Ovary (tissue), 9 donors: ENCODE results near the gene TSSK6. TPM values are rescaled to one million over a fixed set of nuclear protein-coding genes. Genes with fewer than 3 reads are reported as not detected.

ENCODE experiments used
- DNase-seq, 5 donors: peaks; one replicate each; pipeline ENCODE4 v3.0.0-alpha.2; 2019 to 2020
- H3K27ac ChIP-seq, 2 donors: fragments of 200-600 bp; one replicate each; pipeline versions ENCODE4 v1.5.1 to v1.8.0; 2019 to 2022
- H3K27me3 ChIP-seq: fragments of 200-600 bp; one replicate; pipeline ENCODE4 v1.8.0; 2022
- H3K36me3 ChIP-seq: fragments of 200-600 bp; sonication (generic); one replicate; pipeline ENCODE4 v1.5.1; 2019
- H3K4me1 ChIP-seq: one replicate; pipeline ENCODE4 v1.8.1; 2013; ENCODE audit warnings: mild to moderate bottlenecking, moderate library complexity; ENCODE audit not compliant: insufficient read depth
- H3K4me3 ChIP-seq: fragments of 200-600 bp; sonication (generic); one replicate; pipeline ENCODE4 v1.5.1; 2017
- H3K9me3 ChIP-seq, 2 donors: fragments of 200-600 bp in 1 of 2; sonication (generic) in 1 of 2; one replicate each; pipeline versions ENCODE4 v1.5.1 to v1.8.1; 2013 to 2019; ENCODE audit warnings: mild to moderate bottlenecking in 1 of 2, moderate library complexity in 1 of 2
- EP300 ChIP-seq: sonication (generic); formaldehyde crosslinking; IDR thresholded peaks from one replicate; pipeline ENCODE4 v1.6.1; 2017; ENCODE audit warnings: antibody characterized with exemption
- POLR2A ChIP-seq: fragments of 450-650 bp; IDR thresholded peaks from one replicate; pipeline ENCODE4 v1.6.1; 2017; ENCODE audit warnings: antibody characterized with exemption, mild to moderate bottlenecking, moderate library complexity
- WGBS, 3 donors: extraction: QIAGEN DNeasy Blood & Tissue Kit in 1 of 3; methylation state at CpG; one replicate each; pipeline versions ENCODE4 v1.1.5 to v1.1.7; 2013 to 2017; 5-methylcytosine and 5-hydroxymethylcytosine counted together
- intact Hi-C, 4 donors: fragments of 100-400 bp; cut with DNase I; formaldehyde crosslinking; loops; one replicate each; pipeline versions ENCODE4 v1.11.0 to v1.15.1; 2022 to 2023
- polyA plus RNA-seq, 2 donors: library from polyadenylated mRNA; stranded (reverse); fragments of 200-250 nt in 1 of 2; fragments of 350-450 nt in 1 of 2; fragmentation: Illumina TruSeq in 1 of 2; extraction: RNeasy Lipid Tissue Mini Kit (QIAGEN cat#74804) in 1 of 2; gene quantifications; one replicate each; pipeline ENCODE4 v1.2.3, GENCODE V29; 2013 to 2014
- total RNA-seq, 7 donors: library from RNA; depleted of rRNA in 2 of 7; stranded (reverse); fragments of >200 nt in 2 of 7; fragmentation: NEBNext Ultra II Directional in 3 of 7; extraction: Animal tissue kit (Norgen Biotek cat#: 25700) in 3 of 7; gene quantifications; one replicate each; pipeline versions ENCODE4 v1.1.0 to v1.2.4, GENCODE V29; 2016 to 2023
- TF ChIP-seq, protein P1 (sequence below), 3 donors: fragments of 450-650 bp in 2 of 3; fragments of 200-600 bp in 1 of 3; IDR thresholded peaks; one replicate each; pipeline versions ENCODE4 v1.5.1 to v1.8.0; 2016 to 2022; ENCODE audit warnings: antibody characterized with exemption in 3 of 3, mild to moderate bottlenecking in 1 of 3
- donor health status: DM: no; HTN: no; CAD: no; lungs with moderate emphysema.
- donor health status: DM: no; HTN: no; CAD: no.
- donor health status: Bipolar disorder and iron deficiency.
- donor health status: DM: yes; HTN: yes; CAD: no.
- donor health status: DM: no; HTN: no; CAD: no.
- donor health status: DM: yes; HTN: yes; CAD: no.

The TSSK6 gene
- total and polyA plus RNA-seq, 9 donors: 0.76 to 2.5 (median 1.1) TPM; not detected in 1

DNA sequence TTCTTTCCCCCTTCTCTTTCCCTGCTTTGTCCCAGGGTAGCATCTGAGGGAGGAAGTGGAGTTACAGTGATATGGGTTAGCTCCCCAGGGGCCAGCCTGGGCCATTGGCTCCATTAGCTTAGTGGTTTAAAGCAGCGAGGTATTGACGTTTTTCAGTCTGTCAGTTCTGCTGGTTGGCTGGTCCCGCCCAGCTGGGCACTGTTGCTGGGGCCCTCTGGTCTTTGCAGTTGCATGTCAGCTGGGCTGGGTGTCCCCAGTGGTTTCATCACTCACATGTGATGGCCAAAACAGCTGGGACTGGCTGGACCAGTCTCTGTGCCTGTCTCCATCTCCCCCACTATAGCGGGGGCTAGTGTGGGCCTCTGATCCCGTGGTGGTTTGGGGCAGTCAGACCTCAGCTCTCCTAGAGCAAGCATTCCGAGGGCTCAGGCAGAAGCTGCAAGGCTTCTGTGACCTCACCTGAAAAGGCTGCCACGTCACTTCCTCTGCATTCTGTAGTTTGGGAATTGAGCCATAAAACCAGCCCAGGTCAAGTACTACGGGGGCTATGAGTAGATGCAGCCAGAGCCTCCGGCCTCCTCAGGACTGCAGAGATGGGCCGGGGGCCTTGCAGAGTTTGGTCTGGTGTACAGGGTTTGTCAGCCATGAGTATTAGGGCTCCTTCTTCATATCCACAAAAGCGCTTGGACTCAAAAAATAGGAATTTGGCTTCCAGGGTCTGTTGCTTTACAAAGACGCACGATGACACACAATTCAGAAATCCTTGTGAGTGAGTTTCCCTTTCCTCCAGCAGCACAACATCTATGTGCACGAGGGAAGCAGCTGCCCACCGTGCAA lies 30.0 kb downstream of the TSSK6 start:
- no peak for TF ChIP-seq POLR2A
- TF ChIP-seq, protein P1, sequence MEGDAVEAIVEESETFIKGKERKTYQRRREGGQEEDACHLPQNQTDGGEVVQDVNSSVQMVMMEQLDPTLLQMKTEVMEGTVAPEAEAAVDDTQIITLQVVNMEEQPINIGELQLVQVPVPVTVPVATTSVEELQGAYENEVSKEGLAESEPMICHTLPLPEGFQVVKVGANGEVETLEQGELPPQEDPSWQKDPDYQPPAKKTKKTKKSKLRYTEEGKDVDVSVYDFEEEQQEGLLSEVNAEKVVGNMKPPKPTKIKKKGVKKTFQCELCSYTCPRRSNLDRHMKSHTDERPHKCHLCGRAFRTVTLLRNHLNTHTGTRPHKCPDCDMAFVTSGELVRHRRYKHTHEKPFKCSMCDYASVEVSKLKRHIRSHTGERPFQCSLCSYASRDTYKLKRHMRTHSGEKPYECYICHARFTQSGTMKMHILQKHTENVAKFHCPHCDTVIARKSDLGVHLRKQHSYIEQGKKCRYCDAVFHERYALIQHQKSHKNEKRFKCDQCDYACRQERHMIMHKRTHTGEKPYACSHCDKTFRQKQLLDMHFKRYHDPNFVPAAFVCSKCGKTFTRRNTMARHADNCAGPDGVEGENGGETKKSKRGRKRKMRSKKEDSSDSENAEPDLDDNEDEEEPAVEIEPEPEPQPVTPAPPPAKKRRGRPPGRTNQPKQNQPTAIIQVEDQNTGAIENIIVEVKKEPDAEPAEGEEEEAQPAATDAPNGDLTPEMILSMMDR (IDR thresholded peaks at IDR 0.05): no peak
- TF ChIP-seq EP300: no peak
- Histone ChIP-seq H3K4me3 (no peak overlapping the region), H3K4me1 (peaks cover 23% of the 10 kb centered on the region), H3K27me3 (no peaks in the 10 kb centered on the region), H3K27ac (no peak overlapping the region), H3K9me3 (no peaks in the 10 kb centered on the region), H3K36me3 (no peaks in the 10 kb centered on the region)
- DNase-seq: no peak
- 75 to 81% (median 81%) methylated on average over 15 of the region's 15 CpGs for WGBS, 3 donors
- intact Hi-C loops: loop anchor here in 1 of 4 donors (10.0 kb wide), 1 partner anchor 61 kb away; no protein-coding TSS in a partner anchor

DNA sequence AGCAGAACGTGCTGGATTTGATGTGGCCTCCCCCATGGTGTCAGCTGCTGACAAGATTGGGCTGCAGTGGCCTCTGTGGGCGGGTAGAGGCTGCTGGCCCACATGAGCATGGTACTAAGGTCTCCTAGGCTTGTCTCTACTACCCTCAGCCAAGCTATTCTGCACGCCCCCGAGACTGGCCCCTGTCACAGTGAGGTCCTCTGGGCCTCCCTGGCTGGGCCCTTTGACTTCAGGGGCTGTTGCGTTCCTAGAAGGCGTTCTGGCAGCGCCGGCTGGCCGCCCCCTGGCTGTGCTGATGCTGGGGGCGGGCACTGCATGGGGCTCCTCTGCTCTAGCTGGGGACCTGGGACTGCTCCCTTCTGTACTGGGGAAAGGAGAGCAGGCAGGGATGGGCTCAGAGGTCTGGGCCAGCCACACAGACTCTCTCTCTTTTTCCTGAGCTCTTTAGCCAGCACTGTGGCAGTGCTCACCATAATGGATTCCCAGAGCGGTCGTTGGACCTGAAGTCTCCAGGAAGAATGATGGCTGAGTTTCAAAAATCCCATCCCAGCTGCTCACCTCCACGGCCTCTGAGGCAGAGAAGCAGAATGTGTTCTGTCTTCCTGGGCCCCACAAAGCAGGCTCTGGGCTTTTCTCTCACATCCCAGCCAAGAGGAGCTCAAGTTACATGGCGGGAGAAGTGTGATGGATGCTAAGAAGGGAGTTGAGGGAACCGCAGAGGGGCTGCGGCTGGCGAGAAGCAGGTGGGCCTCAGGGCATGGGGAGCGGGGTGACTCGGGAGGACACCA lies 32.3 kb downstream of the TSSK6 start:
- no peak overlapping the region for H3K27ac ChIP-seq
- H3K4me1 ChIP-seq: peaks cover 6% of the 10 kb centered on the region
- H3K27me3 ChIP-seq: no peaks in the 10 kb centered on the region
- no peaks in the 10 kb centered on the region for H3K36me3 ChIP-seq
- TF ChIP-seq POLR2A (no peak), EP300 (no peak)
- TF ChIP-seq, protein P1 (IDR thresholded peaks at IDR 0.05): no peak
- intact Hi-C loops: loop anchor here in 1 of 4 donors (10.0 kb wide), 1 partner anchor 58 kb away; no protein-coding TSS in a partner anchor
- H3K9me3 ChIP-seq: no peaks in the 10 kb centered on the region
- no peak for DNase-seq
- WGBS, 3 donors: 57 to 62% (median 58%) methylated on average over 18 to 19 of the region's 19 CpGs
- no peak overlapping the region for H3K4me3 ChIP-seq

DNA sequence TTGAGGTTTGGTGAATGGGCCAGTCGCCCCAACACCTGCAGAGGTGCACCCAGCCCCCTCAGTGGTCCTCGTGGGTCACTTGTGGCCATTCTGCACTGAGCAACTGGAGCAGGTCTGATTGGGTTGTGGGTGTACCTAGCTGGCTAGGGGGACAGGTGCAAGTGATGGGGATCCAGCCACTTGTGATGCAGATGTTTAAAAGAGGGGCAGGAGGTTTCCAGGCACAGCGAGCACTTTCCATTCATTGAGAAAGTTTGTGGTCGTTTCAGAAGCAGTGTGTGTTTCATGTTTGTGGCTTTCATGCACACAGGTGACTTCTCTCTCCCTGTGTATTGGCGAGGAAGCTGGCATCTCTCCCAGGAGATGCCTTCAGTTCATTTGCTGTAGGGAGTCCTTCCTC lies 34.7 kb downstream of the TSSK6 start:
- H3K27ac ChIP-seq: no peak overlapping the region
- 64 to 71% (median 68%) methylated on average over 5 of the region's 5 CpGs for WGBS, 3 donors
- intact Hi-C loops: loop anchor here in 1 of 4 donors (10.0 kb wide), 1 partner anchor 56 kb away; no protein-coding TSS in a partner anchor

More for the DNA sequence above, 34.7 kb downstream of the TSSK6 start:
- TF ChIP-seq, protein P1 (IDR thresholded peaks at IDR 0.05): no peak
- TF ChIP-seq EP300: no peak
- no peak for TF ChIP-seq POLR2A
- no peak overlapping the region for H3K4me3 ChIP-seq
- no peaks in the 10 kb centered on the region for H3K4me1 ChIP-seq
- H3K36me3 ChIP-seq: no peaks in the 10 kb centered on the region
- H3K9me3 ChIP-seq: no peaks in the 10 kb centered on the region
- DNase-seq: no peak
- H3K27me3 ChIP-seq: no peaks in the 10 kb centered on the region
